ENCODE data around the gene GCH1. TPM values are rescaled to one million over a fixed set of nuclear protein-coding genes. Genes with fewer than 3 reads are reported as not detected.

GCH1 gene
- total RNA-seq, 1 experiment from 2014 or later: 16.7 TPM

DNA sequence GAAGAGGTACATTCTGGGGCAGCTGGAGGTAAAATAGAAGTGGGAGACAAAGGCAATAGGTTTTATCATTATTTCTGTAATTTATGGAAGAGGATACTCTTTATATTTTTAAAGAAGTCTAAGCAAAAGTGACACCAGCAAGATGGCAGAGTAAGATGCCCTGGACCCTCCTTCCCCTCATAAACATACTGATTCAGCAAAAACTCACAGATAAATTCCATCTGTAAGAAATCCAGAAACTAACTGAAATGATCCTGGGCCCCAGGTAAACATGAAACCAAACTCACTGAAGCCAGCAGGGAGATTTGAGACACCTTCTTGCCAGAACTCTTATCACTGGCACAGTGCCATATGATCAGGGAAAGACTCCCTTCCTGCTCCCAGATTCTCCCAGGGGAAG is 79.9 kb downstream of the GCH1 start (continued):
- TF ChIP-seq YY1 (IDR thresholded peaks at IDR 0.05; ENCODE audit: extremely low read depth, insufficient replicate concordance, low read depth, low read length) (no peak), SIN3A (IDR thresholded peaks at IDR 0.05; ENCODE audit: low read depth) (no peak), POLR2AphosphoS5 (IDR thresholded peaks at IDR 0.05; ENCODE audit: low read depth, low read length) (no peak)
- TF ChIP-seq, protein P1, sequence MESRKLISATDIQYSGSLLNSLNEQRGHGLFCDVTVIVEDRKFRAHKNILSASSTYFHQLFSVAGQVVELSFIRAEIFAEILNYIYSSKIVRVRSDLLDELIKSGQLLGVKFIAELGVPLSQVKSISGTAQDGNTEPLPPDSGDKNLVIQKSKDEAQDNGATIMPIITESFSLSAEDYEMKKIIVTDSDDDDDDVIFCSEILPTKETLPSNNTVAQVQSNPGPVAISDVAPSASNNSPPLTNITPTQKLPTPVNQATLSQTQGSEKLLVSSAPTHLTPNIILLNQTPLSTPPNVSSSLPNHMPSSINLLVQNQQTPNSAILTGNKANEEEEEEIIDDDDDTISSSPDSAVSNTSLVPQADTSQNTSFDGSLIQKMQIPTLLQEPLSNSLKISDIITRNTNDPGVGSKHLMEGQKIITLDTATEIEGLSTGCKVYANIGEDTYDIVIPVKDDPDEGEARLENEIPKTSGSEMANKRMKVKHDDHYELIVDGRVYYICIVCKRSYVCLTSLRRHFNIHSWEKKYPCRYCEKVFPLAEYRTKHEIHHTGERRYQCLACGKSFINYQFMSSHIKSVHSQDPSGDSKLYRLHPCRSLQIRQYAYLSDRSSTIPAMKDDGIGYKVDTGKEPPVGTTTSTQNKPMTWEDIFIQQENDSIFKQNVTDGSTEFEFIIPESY (IDR thresholded peaks at IDR 0.05; ENCODE audit: extremely low read depth, insufficient replicate concordance, low read length): no peak

DNA sequence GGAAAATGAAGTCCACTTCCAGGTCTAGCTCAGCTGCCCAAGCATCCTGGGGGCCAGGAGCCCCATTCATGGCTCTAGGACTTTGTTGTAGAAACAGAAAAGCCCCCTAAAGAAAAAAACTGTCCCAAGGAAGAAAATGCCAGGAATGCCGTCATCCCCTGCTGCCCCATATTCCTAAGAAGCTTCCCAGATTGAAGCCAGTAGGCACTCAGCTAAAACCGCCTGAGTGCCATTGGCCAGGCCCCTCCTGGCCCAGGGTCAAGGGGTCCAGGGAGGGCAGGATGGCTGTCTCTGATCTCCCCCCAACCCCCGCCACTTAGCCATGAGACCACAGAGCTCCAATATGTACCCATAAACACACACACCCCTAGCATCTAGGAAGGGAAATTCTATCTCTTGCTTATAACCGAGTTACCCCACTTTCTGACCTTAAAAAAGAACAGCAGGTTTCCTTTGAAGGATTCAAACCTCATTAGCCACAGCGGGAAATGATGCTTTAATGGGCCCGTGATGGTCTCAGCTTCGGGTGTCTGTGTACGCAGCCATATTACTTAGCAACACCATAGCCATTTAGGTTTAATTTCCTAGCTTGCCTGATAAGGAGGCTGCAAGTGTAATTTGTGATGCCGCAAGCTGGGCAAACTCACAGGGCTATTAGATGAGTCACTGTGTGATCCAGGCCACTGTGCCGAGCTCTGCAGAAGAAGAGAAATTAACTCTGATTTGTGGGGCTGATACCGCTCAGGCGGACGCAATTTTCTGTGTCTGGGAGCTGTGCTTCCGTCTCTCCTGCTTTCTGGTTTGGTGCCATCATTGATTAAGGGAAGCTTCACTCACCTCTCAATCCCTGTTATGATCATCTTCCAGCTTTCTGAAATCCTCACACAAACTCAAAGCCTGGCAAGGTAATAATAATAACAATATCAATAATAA is 84.2 kb downstream of the GCH1 start:
- Histone ChIP-seq H3K27ac (ENCODE audit: low read depth, low read length) (no peak overlapping the region), H3K4me2 (ENCODE audit: low read length) (no peak overlapping the region), H4K20me1 (ENCODE audit: insufficient read depth) (no peaks in the 10 kb centered on the region), H3K9ac (ENCODE audit: low read length) (no peak overlapping the region), H3K4me3 (replicated peaks in 1 of 2; ENCODE audit: low read depth in 1 of 2, low read length in 2 of 2) (no peak overlapping the region), H3K79me2 (ENCODE audit: insufficient read depth, low read length) (no peaks in the 10 kb centered on the region), H3K9me2 (ENCODE audit: insufficient read depth) (0 out of 2 replicates have a peak, but pooled peaks cover 4% of the 10 kb centered on the region), H3K9me3 (ENCODE audit: control insufficient read depth in 1 of 2, insufficient read depth in 1 of 2, low read depth in 1 of 2, low read length in 2 of 2) (peaks cover 0 to 5% of the 10 kb centered on the region in 2 experiments; a peak in 1 of 4 replicates), H3K4me1 (ENCODE audit: control insufficient read depth in 1 of 2, insufficient read depth in 2 of 2, low read length in 2 of 2) (no peaks in the 10 kb centered on the region), H3K27me3 (ENCODE audit: insufficient read depth, low read length) (no peaks in the 10 kb centered on the region), H2AFZ (ENCODE audit: low read depth, low read length, poor library complexity, severe bottlenecking) (no peak overlapping the region), H3K36me3 (ENCODE audit: control insufficient read depth in 1 of 2, insufficient read depth in 2 of 2, low read length in 2 of 2) (no peaks in the 10 kb centered on the region)
- no peak for ATAC-seq
- DNase-seq (ENCODE audit: low read depth, low spot score): no peak
- ChIA-PET POLR2A (no interaction called here), RAD21 (ENCODE audit: low non-redundant PET in 1 of 2, low total read pairs in 2 of 2, uncharacterized antibody in 2 of 2, unreplicated experiment in 2 of 2) (no interaction called here), CTCF (no interaction called here)
- no TSS peak for BruUV-seq (replicated peaks)
- intact Hi-C loops (cut with micrococcal nuclease): no loop called here
- TF ChIP-seq SP1 (IDR thresholded peaks at IDR 0.05; ENCODE audit: low read depth) (no peak), YY1 (IDR thresholded peaks at IDR 0.05; ENCODE audit: extremely low read depth, insufficient replicate concordance, low read depth, low read length) (no peak), ELF1 (IDR thresholded peaks at IDR 0.05; ENCODE audit: borderline replicate concordance, low read depth) (no peak), ZFX (IDR thresholded peaks at IDR 0.05) (no peak), EZH2phosphoT487 (IDR thresholded peaks at IDR 0.05; ENCODE audit: borderline replicate concordance) (no peak), TCF7L2 (IDR thresholded peaks at IDR 0.05; ENCODE audit: borderline replicate concordance, extremely low read depth, insufficient read depth, insufficient read length) (no peak), POLR2A (IDR thresholded peaks at IDR 0.05; ENCODE audit: borderline replicate concordance, extremely low read depth, insufficient read depth, insufficient read length) (no peak), SRF (IDR thresholded peaks at IDR 0.05; ENCODE audit: low read depth) (no peak), CEBPB (IDR thresholded peaks at IDR 0.05; ENCODE audit: low read depth) (no peak), EZH2 (IDR thresholded peaks at IDR 0.05) (no peak), CBX3 (IDR thresholded peaks at IDR 0.05; ENCODE audit: low read depth) (no peak)
- TF ChIP-seq, protein P2, sequence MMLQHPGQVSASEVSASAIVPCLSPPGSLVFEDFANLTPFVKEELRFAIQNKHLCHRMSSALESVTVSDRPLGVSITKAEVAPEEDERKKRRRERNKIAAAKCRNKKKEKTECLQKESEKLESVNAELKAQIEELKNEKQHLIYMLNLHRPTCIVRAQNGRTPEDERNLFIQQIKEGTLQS (IDR thresholded peaks at IDR 0.05): no peak
- TF ChIP-seq, protein P1 (IDR thresholded peaks at IDR 0.05; ENCODE audit: extremely low read depth, insufficient replicate concordance, low read length): no peak
- TF ChIP-seq, protein P3, sequence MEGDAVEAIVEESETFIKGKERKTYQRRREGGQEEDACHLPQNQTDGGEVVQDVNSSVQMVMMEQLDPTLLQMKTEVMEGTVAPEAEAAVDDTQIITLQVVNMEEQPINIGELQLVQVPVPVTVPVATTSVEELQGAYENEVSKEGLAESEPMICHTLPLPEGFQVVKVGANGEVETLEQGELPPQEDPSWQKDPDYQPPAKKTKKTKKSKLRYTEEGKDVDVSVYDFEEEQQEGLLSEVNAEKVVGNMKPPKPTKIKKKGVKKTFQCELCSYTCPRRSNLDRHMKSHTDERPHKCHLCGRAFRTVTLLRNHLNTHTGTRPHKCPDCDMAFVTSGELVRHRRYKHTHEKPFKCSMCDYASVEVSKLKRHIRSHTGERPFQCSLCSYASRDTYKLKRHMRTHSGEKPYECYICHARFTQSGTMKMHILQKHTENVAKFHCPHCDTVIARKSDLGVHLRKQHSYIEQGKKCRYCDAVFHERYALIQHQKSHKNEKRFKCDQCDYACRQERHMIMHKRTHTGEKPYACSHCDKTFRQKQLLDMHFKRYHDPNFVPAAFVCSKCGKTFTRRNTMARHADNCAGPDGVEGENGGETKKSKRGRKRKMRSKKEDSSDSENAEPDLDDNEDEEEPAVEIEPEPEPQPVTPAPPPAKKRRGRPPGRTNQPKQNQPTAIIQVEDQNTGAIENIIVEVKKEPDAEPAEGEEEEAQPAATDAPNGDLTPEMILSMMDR (IDR thresholded peaks at IDR 0.05 in 2 of 3, conservative IDR thresholded peaks at IDR 0.05 in 1 of 3; ENCODE audit: borderline replicate concordance in 1 of 3, insufficient read depth in 1 of 3, low read depth in 2 of 3, low read length in 2 of 3): no peak
